ENCODE data around the gene RASA4.
"Not testable (repeated sequence)": the region's sequence is repeated elsewhere in the genome, so short reads cannot be mapped to it uniquely, and the experiment has no call there.

Gene RASA4

GRCh38 chr7:102602317-102602716 is 14.2 kb downstream of the RASA4 start:
- H3K9me3 ChIP-seq (ENCODE audit: control insufficient read depth, low read depth, low read length); H3K9ac ChIP-seq (ENCODE audit: low read length); H3K27me3 ChIP-seq (ENCODE audit: control insufficient read depth, insufficient read depth, low read length); H3K27ac ChIP-seq (ENCODE audit: low read length); H3K36me3 ChIP-seq (ENCODE audit: control insufficient read depth, low read depth, low read length); H3K4me1 ChIP-seq (ENCODE audit: control insufficient read depth, low read depth, low read length); H3K4me3 ChIP-seq (ENCODE audit: low read length): not testable (repeated sequence)

- H3K36me3 ChIP-seq (ENCODE audit: control insufficient read depth, low read depth, low read length), result not testable (repeated sequence)
These were observed 16.9 kb downstream of the RASA4 start for GRCh38 chr7:102599699-102600098.

GRCh38 chr7:102596036-102596435 is 20.5 kb downstream of the RASA4 start:
- H3K27ac ChIP-seq (ENCODE audit: low read length); H3K9ac ChIP-seq (ENCODE audit: low read length); H3K4me3 ChIP-seq (ENCODE audit: low read length); H3K36me3 ChIP-seq (ENCODE audit: control insufficient read depth, low read depth, low read length); H3K27me3 ChIP-seq (ENCODE audit: control insufficient read depth, insufficient read depth, low read length); H3K4me1 ChIP-seq (ENCODE audit: control insufficient read depth, low read depth, low read length); H3K9me3 ChIP-seq (ENCODE audit: control insufficient read depth, low read depth, low read length): not testable (repeated sequence)

More at GRCh38 chr7:102599699-102600098, 16.9 kb downstream of the RASA4 start:
- H3K4me3 ChIP-seq (ENCODE audit: low read length); H3K4me1 ChIP-seq (ENCODE audit: control insufficient read depth, low read depth, low read length); H3K27ac ChIP-seq (ENCODE audit: low read length); H3K9me3 ChIP-seq (ENCODE audit: control insufficient read depth, low read depth, low read length); H3K27me3 ChIP-seq (ENCODE audit: control insufficient read depth, insufficient read depth, low read length); H3K9ac ChIP-seq (ENCODE audit: low read length): not testable (repeated sequence)

- not testable (repeated sequence) for H3K9ac ChIP-seq (ENCODE audit: low read length); H3K36me3 ChIP-seq (ENCODE audit: control insufficient read depth, low read depth, low read length); H3K27me3 ChIP-seq (ENCODE audit: control insufficient read depth, insufficient read depth, low read length); H3K4me3 ChIP-seq (ENCODE audit: low read length); H3K27ac ChIP-seq (ENCODE audit: low read length); H3K9me3 ChIP-seq (ENCODE audit: control insufficient read depth, low read depth, low read length); H3K4me1 ChIP-seq (ENCODE audit: control insufficient read depth, low read depth, low read length)
These were observed 22.8 kb downstream of the RASA4 start for GRCh38 chr7:102593637-102594334.

GRCh38 chr7:102592477-102593019 is 24.0 kb downstream of the RASA4 start:
- not testable (repeated sequence) for H3K36me3 ChIP-seq (ENCODE audit: control insufficient read depth, low read depth, low read length); H3K27ac ChIP-seq (ENCODE audit: low read length); H3K4me1 ChIP-seq (ENCODE audit: control insufficient read depth, low read depth, low read length); H3K27me3 ChIP-seq (ENCODE audit: control insufficient read depth, insufficient read depth, low read length); H3K9me3 ChIP-seq (ENCODE audit: control insufficient read depth, low read depth, low read length); H3K4me3 ChIP-seq (ENCODE audit: low read length); H3K9ac ChIP-seq (ENCODE audit: low read length)

GRCh38 chr7:102589857-102590256 is 26.7 kb downstream of the RASA4 start:
- H3K4me3 ChIP-seq (ENCODE audit: low read length); H3K9ac ChIP-seq (ENCODE audit: low read length); H3K36me3 ChIP-seq (ENCODE audit: control insufficient read depth, low read depth, low read length); H3K4me1 ChIP-seq (ENCODE audit: control insufficient read depth, low read depth, low read length); H3K27me3 ChIP-seq (ENCODE audit: control insufficient read depth, insufficient read depth, low read length); H3K9me3 ChIP-seq (ENCODE audit: control insufficient read depth, low read depth, low read length); H3K27ac ChIP-seq (ENCODE audit: low read length): not testable (repeated sequence)

GRCh38 chr7:102583495-102583894 is 33.1 kb downstream of the RASA4 start:
- H3K27me3 ChIP-seq (ENCODE audit: control insufficient read depth, insufficient read depth, low read length); H3K36me3 ChIP-seq (ENCODE audit: control insufficient read depth, low read depth, low read length); H3K9me3 ChIP-seq (ENCODE audit: control insufficient read depth, low read depth, low read length); H3K9ac ChIP-seq (ENCODE audit: low read length); H3K4me1 ChIP-seq (ENCODE audit: control insufficient read depth, low read depth, low read length); H3K4me3 ChIP-seq (ENCODE audit: low read length); H3K27ac ChIP-seq (ENCODE audit: low read length): not testable (repeated sequence)

GRCh38 chr7:102581722-102582121 is 34.8 kb downstream of the RASA4 start:
- not testable (repeated sequence) for H3K27ac ChIP-seq (ENCODE audit: low read length); H3K4me3 ChIP-seq (ENCODE audit: low read length); H3K9ac ChIP-seq (ENCODE audit: low read length); H3K27me3 ChIP-seq (ENCODE audit: control insufficient read depth, insufficient read depth, low read length); H3K9me3 ChIP-seq (ENCODE audit: control insufficient read depth, low read depth, low read length); H3K4me1 ChIP-seq (ENCODE audit: control insufficient read depth, low read depth, low read length); H3K36me3 ChIP-seq (ENCODE audit: control insufficient read depth, low read depth, low read length)

GRCh38 chr7:102578486-102578885 is 38.1 kb downstream of the RASA4 start:
- H3K9me3 ChIP-seq (ENCODE audit: control insufficient read depth, low read depth, low read length); H3K27me3 ChIP-seq (ENCODE audit: control insufficient read depth, insufficient read depth, low read length); H3K27ac ChIP-seq (ENCODE audit: low read length); H3K4me3 ChIP-seq (ENCODE audit: low read length); H3K36me3 ChIP-seq (ENCODE audit: control insufficient read depth, low read depth, low read length); H3K9ac ChIP-seq (ENCODE audit: low read length); H3K4me1 ChIP-seq (ENCODE audit: control insufficient read depth, low read depth, low read length): not testable (repeated sequence)

GRCh38 chr7:102577315-102578240 is 39.0 kb downstream of the RASA4 start:
- not testable (repeated sequence) for H3K4me1 ChIP-seq (ENCODE audit: control insufficient read depth, low read depth, low read length); H3K36me3 ChIP-seq (ENCODE audit: control insufficient read depth, low read depth, low read length); H3K9me3 ChIP-seq (ENCODE audit: control insufficient read depth, low read depth, low read length); H3K4me3 ChIP-seq (ENCODE audit: low read length); H3K27me3 ChIP-seq (ENCODE audit: control insufficient read depth, insufficient read depth, low read length); H3K27ac ChIP-seq (ENCODE audit: low read length); H3K9ac ChIP-seq (ENCODE audit: low read length)

GRCh38 chr7:102576363-102576762 is 40.2 kb downstream of the RASA4 start:
- H3K27ac ChIP-seq (ENCODE audit: low read length); H3K4me3 ChIP-seq (ENCODE audit: low read length); H3K36me3 ChIP-seq (ENCODE audit: control insufficient read depth, low read depth, low read length); H3K9ac ChIP-seq (ENCODE audit: low read length); H3K4me1 ChIP-seq (ENCODE audit: control insufficient read depth, low read depth, low read length); H3K9me3 ChIP-seq (ENCODE audit: control insufficient read depth, low read depth, low read length); H3K27me3 ChIP-seq (ENCODE audit: control insufficient read depth, insufficient read depth, low read length): not testable (repeated sequence)

GRCh38 chr7:102574607-102575006 is 41.9 kb downstream of the RASA4 start:
- not testable (repeated sequence) for H3K27me3 ChIP-seq (ENCODE audit: control insufficient read depth, insufficient read depth, low read length); H3K9me3 ChIP-seq (ENCODE audit: control insufficient read depth, low read depth, low read length); H3K36me3 ChIP-seq (ENCODE audit: control insufficient read depth, low read depth, low read length); H3K9ac ChIP-seq (ENCODE audit: low read length); H3K4me3 ChIP-seq (ENCODE audit: low read length); H3K4me1 ChIP-seq (ENCODE audit: control insufficient read depth, low read depth, low read length); H3K27ac ChIP-seq (ENCODE audit: low read length)

Measured in iPS-18a (cell line).